Measurements from ENCODE around the gene TSPAN3.

TSPAN3 gene

DNA sequence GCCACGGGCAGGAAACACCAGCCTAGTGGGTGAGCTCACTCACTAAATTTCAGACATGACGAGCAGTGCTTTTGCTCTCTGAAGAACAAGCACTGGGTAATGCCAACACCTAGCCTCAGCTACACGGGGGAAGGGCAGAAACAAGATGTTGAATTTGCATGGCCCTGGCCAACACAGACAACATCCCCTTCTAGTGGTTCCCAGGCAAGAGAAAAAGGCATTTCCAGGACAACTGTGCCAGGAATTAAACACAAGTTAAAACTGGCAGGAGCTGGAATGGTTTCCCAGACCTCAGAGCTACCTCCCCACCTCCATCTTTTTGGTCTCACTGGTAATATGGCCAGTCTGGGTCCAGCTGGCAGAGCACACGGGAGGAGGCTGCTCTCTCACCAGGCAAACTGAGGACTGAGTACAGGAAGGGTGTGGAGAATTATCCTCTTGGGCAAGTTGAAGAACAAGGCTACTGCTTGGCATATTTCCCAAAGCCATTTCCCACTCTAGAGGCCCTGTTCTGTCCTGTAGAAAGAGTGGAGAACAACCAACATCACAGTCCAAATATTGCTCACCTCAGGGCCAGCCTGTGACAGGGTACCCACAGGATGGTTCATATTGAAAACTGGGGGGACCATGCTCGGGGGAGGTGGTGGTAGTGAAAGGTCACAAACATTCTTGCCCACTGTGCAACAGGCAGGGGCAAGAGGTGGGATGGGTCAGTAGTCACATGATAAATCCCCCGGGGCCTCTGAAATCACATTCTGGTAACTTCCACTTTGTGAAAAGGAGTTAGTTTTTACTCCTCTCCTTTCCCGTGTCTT lies 26.5 kb downstream of the TSPAN3 start:
- Histone ChIP-seq H3K27me3 (ENCODE audit: control insufficient read depth, low read length) (no peaks in the 10 kb centered on the region), H4K20me1 (ENCODE audit: control insufficient read depth, insufficient read depth, low read depth, low read length) (no peaks in the 10 kb centered on the region), H3F3A (ENCODE audit: control insufficient read depth, insufficient read depth) (no peaks in the 10 kb centered on the region; the same call in 1 of the 2 replicates), H3K9me2 (replicated peaks; ENCODE audit: control insufficient read depth, low read length) (no peaks in the 10 kb centered on the region), H3K36me3 (ENCODE audit: control insufficient read depth, low read length) (peaks cover 46% of the 10 kb centered on the region), H3K79me2 (ENCODE audit: control insufficient read depth, low read length) (no peaks in the 10 kb centered on the region), H3K9me3 (ENCODE audit: control insufficient read depth, insufficient read depth, low read length) (no peaks in the 10 kb centered on the region), H3K4me2 (ENCODE audit: low read length) (no peak overlapping the region), H3K4me3 (ENCODE audit: low read length) (no peak overlapping the region), H3K4me1 (ENCODE audit: control insufficient read depth, low read length) (no peaks in the 10 kb centered on the region), H3K27ac (ENCODE audit: low read depth, low read length) (no peak overlapping the region)
- TF ChIP-seq CTCF (IDR thresholded peaks at IDR 0.05; ENCODE audit: low read depth, low read length, poor library complexity, severe bottlenecking) = no peak
- no peak for TF ChIP-seq EZH2phosphoT487 (IDR thresholded peaks at IDR 0.05; ENCODE audit: borderline replicate concordance, low read length)

DNA sequence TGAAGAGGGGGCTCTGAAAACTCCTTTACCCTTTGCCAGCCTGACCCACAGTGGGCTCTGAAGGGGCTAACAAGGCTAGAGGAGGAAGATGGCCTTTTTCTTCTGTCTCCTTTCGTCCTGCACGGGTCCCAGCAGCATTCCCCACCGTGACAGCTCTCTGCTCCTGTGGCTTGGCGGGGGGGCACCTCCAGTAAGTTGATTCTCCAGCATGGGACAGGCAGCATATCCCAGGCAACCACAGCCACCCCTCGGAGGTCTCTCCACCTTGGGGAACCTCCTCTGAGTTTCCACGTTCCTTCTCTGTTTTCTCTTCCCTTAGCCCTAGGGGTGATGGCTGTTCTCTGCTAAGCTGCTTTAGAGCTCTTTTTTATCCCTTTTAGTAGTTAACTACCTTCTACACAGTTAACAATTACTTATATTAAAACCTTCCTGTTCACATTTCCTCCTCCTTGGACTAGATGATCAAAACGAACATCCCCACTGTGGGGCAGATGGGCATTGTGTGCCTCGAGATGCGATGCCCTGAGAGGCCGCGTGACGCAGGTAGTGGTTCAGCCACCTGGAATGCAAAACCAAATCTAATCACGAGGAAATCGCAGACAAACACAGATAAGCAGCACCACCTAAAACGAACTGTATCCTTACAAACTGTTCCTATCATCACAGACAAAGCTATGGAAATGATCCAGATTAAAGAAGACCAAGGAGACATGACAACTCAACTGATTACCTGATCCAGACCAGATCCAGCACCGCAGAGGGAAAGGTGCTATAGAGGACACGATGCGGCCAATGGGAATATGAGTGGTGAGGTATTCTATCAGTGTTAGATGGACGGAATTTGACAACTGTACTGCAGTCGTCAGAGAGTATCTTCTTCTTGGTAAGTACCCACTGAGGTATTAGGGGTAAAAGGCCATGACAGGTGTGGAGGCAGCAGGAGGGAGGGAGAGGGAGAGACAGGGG lies 27.7 kb downstream of the TSPAN3 start:
- Histone ChIP-seq H3K4me3 (ENCODE audit: low read length) (no peak overlapping the region), H3K27ac (ENCODE audit: low read depth, low read length) (no peak overlapping the region), H3K27me3 (ENCODE audit: control insufficient read depth, low read length) (no peaks in the 10 kb centered on the region), H3K79me2 (ENCODE audit: control insufficient read depth, low read length) (no peaks in the 10 kb centered on the region), H3K4me1 (ENCODE audit: control insufficient read depth, low read length) (no peaks in the 10 kb centered on the region), H4K20me1 (ENCODE audit: control insufficient read depth, insufficient read depth, low read depth, low read length) (no peaks in the 10 kb centered on the region), H3K4me2 (ENCODE audit: low read length) (no peak overlapping the region), H3F3A (ENCODE audit: control insufficient read depth, insufficient read depth) (no peaks in the 10 kb centered on the region; the same call in 1 of the 2 replicates), H3K36me3 (ENCODE audit: control insufficient read depth, low read length) (peaks cover 53% of the 10 kb centered on the region), H3K9me3 (ENCODE audit: control insufficient read depth, insufficient read depth, low read length) (no peaks in the 10 kb centered on the region), H3K9me2 (replicated peaks; ENCODE audit: control insufficient read depth, low read length) (no peaks in the 10 kb centered on the region)
- no peak for TF ChIP-seq CTCF (IDR thresholded peaks at IDR 0.05; ENCODE audit: low read depth, low read length, poor library complexity, severe bottlenecking)
- TF ChIP-seq EZH2phosphoT487 (IDR thresholded peaks at IDR 0.05; ENCODE audit: borderline replicate concordance, low read length) = no peak

- Histone ChIP-seq H3K79me2 (ENCODE audit: control insufficient read depth, low read length) (no peaks in the 10 kb centered on the region), H3K27me3 (ENCODE audit: control insufficient read depth, low read length) (no peaks in the 10 kb centered on the region), H3K9me3 (ENCODE audit: control insufficient read depth, insufficient read depth, low read length) (peaks cover 6% of the 10 kb centered on the region; the same call in 1 of the 2 replicates), H3K27ac (ENCODE audit: low read depth, low read length) (no peak overlapping the region), H3K4me2 (ENCODE audit: low read length) (no peak overlapping the region), H3K4me1 (ENCODE audit: control insufficient read depth, low read length) (no peaks in the 10 kb centered on the region), H3K36me3 (ENCODE audit: control insufficient read depth, low read length) (peaks cover 50% of the 10 kb centered on the region), H4K20me1 (ENCODE audit: control insufficient read depth, insufficient read depth, low read depth, low read length) (no peaks in the 10 kb centered on the region), H3K4me3 (ENCODE audit: low read length) (no peak overlapping the region), H3K9me2 (replicated peaks; ENCODE audit: control insufficient read depth, low read length) (no peaks in the 10 kb centered on the region), H3F3A (ENCODE audit: control insufficient read depth, insufficient read depth) (no peaks in the 10 kb centered on the region; the same call in 1 of the 2 replicates)
- TF ChIP-seq EZH2phosphoT487 (IDR thresholded peaks at IDR 0.05; ENCODE audit: borderline replicate concordance, low read length) (no peak), CTCF (IDR thresholded peaks at IDR 0.05; ENCODE audit: low read depth, low read length, poor library complexity, severe bottlenecking) (no peak)
These were observed 28.5 kb downstream of the TSPAN3 start for GRCh38 chr15:77042245-77042919.

Data from DOHH2 (cell line).